ENCODE measurements around the gene KLHDC3. TPM values are rescaled to one million over a fixed set of nuclear protein-coding genes. Genes with fewer than 3 reads are reported as not detected.

KLHDC3 gene
- total and polyA plus RNA-seq, 2 of the 13 experiments (the other 11 are each of a cell fraction or from before 2014, with no cell fraction given) = 78.3 to 91.5 TPM

- TF ChIP-seq ZNF318 (CRISPR knock-in tag; IDR thresholded peaks at IDR 0.05) = peak; percentile 81; the same call in 1 of the 2 replicates
- 0 out of 2 replicates have a peak, but pooled peaks have one; percentile 42 for TF ChIP-seq ZNF879 (CRISPR knock-in tag; IDR thresholded peaks at IDR 0.05)
- TF ChIP-seq XRCC5 (optimal IDR thresholded peaks at IDR 0.05; ENCODE audit: low read length) = peak; percentile 78
- peak; percentile 15 for TF ChIP-seq NR2C2 (CRISPR knock-in tag; IDR thresholded peaks at IDR 0.05; ENCODE audit: borderline replicate concordance)
- TF ChIP-seq ZNF850 (CRISPR knock-in tag; conservative IDR thresholded peaks at IDR 0.05) = peak; percentile 58; the same call in 1 of the 2 replicates
- TF ChIP-seq ZNF800 (CRISPR knock-in tag; IDR thresholded peaks at IDR 0.05) = 0 out of 2 replicates have a peak, but pooled peaks have one; percentile 16
- peak; percentile 57; the same call in 1 of the 2 replicates for TF ChIP-seq FOXK1 (CRISPR knock-in tag; IDR thresholded peaks at IDR 0.05; ENCODE audit: borderline replicate concordance, low read depth)
- 0 out of 2 replicates have a peak, but pooled peaks have one; percentile 76 for TF ChIP-seq ZC3H4 (CRISPR knock-in tag; IDR thresholded peaks at IDR 0.05; ENCODE audit: borderline replicate concordance)
- no peak for TF ChIP-seq ZBTB21 (CRISPR knock-in tag; IDR thresholded peaks at IDR 0.05)
- TF ChIP-seq HIVEP1 (CRISPR knock-in tag; IDR thresholded peaks at IDR 0.05) = peak; percentile 74
- TF ChIP-seq NR2F1 (CRISPR knock-in tag; IDR thresholded peaks at IDR 0.05) = peak in 1 of 2 experiments; percentile 43; a peak in 2 of 4 replicates
- TF ChIP-seq ZBTB7B (CRISPR knock-in tag; IDR thresholded peaks at IDR 0.05) = peak; percentile 85; the same call in 1 of the 2 replicates
- TF ChIP-seq ZNF678 (CRISPR knock-in tag; IDR thresholded peaks at IDR 0.05) = peak; percentile 82; the same call in 1 of the 2 replicates
- peak; percentile 37 for TF ChIP-seq JARID2 (CRISPR knock-in tag; IDR thresholded peaks at IDR 0.05; ENCODE audit: insufficient replicate concordance)
- peak; percentile 64; the same call in 1 of the 2 replicates for TF ChIP-seq ZNF225 (CRISPR knock-in tag; IDR thresholded peaks at IDR 0.05)
- TF ChIP-seq PLSCR1 (CRISPR knock-in tag; IDR thresholded peaks at IDR 0.05; ENCODE audit: borderline replicate concordance) = no peak
Measured at GRCh38 chr6:43060034-43060754, 46.1 kb downstream of the KLHDC3 start (continued).
